Suprapubic skin (tissue), 4 donors: ENCODE results near the gene STAU1.

Experiments
- EP300 ChIP-seq: sonication (generic); formaldehyde crosslinking; IDR thresholded peaks from one replicate; pipeline ENCODE4 v1.6.1; 2017; ENCODE audit warnings: antibody characterized with exemption
- POLR2A ChIP-seq, 2 donors: fragments of 450-650 bp; IDR thresholded peaks; one replicate each; pipeline ENCODE4 v1.6.1; 2017; ENCODE audit warnings: antibody characterized with exemption in 2 of 2, mild to moderate bottlenecking in 2 of 2, moderate library complexity in 2 of 2
- POLR2AphosphoS5 ChIP-seq, 3 donors: sonication (generic); formaldehyde crosslinking; IDR thresholded peaks; one replicate each; pipeline ENCODE4 v1.6.1; 2017; ENCODE audit warnings: antibody characterized with exemption in 3 of 3
- TF ChIP-seq, protein P1 (sequence below), 2 donors: fragments of 200-600 bp in 1 of 2; fragments of 450-650 bp in 1 of 2; sonication (generic) in 1 of 2; IDR thresholded peaks; one replicate each; pipeline ENCODE4 v1.5.1; 2016 to 2019; ENCODE audit warnings: antibody characterized with exemption in 2 of 2, mild to moderate bottlenecking in 1 of 2, moderate library complexity in 1 of 2

- TF ChIP-seq, protein P1, sequence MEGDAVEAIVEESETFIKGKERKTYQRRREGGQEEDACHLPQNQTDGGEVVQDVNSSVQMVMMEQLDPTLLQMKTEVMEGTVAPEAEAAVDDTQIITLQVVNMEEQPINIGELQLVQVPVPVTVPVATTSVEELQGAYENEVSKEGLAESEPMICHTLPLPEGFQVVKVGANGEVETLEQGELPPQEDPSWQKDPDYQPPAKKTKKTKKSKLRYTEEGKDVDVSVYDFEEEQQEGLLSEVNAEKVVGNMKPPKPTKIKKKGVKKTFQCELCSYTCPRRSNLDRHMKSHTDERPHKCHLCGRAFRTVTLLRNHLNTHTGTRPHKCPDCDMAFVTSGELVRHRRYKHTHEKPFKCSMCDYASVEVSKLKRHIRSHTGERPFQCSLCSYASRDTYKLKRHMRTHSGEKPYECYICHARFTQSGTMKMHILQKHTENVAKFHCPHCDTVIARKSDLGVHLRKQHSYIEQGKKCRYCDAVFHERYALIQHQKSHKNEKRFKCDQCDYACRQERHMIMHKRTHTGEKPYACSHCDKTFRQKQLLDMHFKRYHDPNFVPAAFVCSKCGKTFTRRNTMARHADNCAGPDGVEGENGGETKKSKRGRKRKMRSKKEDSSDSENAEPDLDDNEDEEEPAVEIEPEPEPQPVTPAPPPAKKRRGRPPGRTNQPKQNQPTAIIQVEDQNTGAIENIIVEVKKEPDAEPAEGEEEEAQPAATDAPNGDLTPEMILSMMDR (IDR thresholded peaks at IDR 0.05): no peak
- TF ChIP-seq POLR2A (IDR thresholded peaks at IDR 0.05) (no peak), EP300 (no peak), POLR2AphosphoS5 (IDR thresholded peaks at IDR 0.05) (no peak)
These were observed 6.8 kb downstream of the STAU1 start for GRCh38 chr20:49181265-49181877.
